ENCODE results near the gene TENT5C. TPM values are rescaled to one million over a fixed set of nuclear protein-coding genes. Genes with fewer than 3 reads are reported as not detected.

TENT5C gene
- total RNA-seq, 1 donor from 2014 or later, result 0.79 TPM

DNA sequence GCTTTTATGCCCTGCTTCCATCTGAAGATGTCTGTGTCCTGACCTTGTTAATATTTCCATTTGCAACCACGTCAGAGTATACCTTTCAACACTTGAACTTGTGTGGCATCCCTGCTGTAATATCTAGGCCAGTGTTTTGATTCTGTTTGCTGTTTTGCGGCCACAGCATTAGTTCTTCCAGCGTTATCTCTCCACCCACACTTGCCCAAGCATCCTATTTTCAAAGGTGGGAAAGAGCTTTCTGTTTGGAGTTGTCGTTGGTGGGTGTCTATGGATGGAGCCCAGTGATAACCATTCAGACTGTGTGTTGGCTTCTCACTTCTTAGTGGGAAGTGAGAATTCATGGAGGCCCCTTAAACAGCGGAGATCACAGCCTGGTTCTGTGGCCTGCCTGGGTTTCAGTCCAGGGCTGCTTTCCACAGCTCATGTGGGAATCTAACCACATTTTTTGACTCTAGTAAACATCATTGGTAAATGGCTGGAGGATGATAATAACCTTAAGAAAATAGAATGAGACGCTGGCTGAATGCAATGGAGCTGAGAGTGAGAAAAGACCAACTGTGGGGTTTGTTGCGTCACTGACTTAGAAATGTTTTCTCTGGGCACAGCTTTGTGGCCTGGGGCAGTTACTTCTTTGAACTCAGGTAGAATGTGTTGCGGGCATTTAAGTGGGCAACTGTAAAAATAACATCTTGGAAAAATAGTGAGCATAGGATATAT lies 7.6 kb downstream of the TENT5C start:
- no peak for DNase-seq (ENCODE audit: low read depth in 2 of 2)

DNA sequence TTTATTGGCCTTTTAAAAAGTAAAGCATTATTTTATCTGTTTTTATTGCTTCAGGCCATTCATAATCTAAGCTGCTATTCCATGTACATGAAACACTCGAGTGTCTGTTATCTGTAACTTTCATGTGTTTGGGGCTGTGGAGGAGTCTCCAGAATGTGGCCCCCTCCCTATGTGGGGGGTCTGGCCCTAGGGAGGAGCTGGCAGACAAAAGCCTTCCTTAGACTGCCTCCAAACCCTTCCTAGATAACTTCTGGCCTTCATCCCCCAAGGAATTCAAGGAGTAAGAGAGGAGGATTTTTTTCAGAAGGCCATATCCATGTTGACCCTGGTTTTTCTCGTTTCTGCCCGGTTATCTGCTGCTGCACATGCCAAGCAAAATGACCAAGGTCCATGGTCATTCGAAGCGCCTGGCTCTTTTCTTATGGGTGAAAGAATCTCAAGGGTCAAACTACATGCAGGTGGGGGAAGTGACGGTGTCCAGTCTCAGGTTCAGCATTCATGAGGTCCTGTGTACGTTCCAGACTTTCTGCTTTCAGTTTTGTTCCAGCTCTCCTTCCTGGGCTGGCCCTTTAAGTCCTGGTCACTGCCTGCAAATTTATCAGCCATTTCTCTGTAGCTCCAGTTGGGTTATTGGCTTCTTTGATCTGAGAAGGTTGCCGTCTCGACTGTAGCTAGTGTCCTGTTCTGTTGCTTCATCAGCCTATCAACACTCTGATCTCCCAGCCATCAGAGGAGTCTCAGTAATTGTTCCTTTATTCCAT lies 8.3 kb downstream of the TENT5C start:
- DNase-seq (ENCODE audit: low read depth in 2 of 2), result no peak

DNA sequence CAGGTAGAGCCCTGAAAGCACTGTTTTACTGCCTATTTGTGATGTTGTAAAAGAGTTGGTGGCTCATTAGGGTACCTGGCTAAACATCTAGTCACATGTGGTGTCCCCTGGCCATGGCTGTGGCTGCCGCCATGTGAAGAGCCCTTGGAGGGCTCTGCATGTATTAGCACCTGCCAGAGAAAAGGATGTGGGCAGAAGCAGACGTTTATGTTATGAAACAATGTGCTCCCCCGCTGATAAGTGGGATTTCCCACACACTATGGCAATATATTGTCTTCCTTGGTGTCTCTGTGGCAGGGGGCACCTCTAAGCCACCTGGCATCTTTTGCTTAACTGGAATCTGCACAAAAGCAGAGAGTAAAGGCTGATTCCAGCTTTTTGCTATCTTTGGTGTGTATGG lies 9.6 kb downstream of the TENT5C start:
- DNase-seq (ENCODE audit: low read depth in 2 of 2), result no peak

GRCh38 chr1:117616356-117616755 lies 10.5 kb downstream of the TENT5C start:
- no peak for DNase-seq (ENCODE audit: low read depth in 2 of 2)

GRCh38 chr1:117616967-117617366 lies 11.1 kb downstream of the TENT5C start:
- DNase-seq (ENCODE audit: low read depth in 2 of 2), result no peak

GRCh38 chr1:117618450-117619122 lies 12.7 kb downstream of the TENT5C start:
- DNase-seq (ENCODE audit: low read depth in 2 of 2), result no peak

GRCh38 chr1:117620440-117620839 lies 14.6 kb downstream of the TENT5C start:
- DNase-seq (ENCODE audit: low read depth in 2 of 2), result no peak

- DNase-seq (ENCODE audit: low read depth in 2 of 2), result no peak
Observed at GRCh38 chr1:117621316-117621715, 15.5 kb downstream of the TENT5C start.

DNA sequence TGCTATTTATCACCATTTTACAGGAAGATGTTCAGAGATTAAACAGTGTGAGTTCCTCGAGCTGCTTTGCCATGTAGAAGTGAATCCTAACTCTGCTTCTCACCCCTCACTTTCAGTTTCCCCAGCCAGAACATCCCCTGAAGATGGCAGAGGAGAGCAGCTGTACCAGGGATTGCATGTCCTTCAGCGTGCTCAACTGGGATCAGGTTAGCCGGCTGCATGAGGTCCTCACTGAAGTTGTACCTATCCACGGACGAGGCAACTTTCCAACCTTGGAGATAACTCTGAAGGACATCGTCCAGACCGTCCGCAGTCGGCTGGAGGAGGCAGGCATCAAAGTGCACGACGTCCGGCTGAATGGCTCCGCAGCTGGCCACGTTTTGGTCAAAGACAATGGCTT lies 16.9 kb downstream of the TENT5C start:
- DNase-seq (ENCODE audit: low read depth in 2 of 2), result no peak

GRCh38 chr1:117623141-117623540 lies 17.3 kb downstream of the TENT5C start:
- DNase-seq (ENCODE audit: low read depth in 2 of 2), result no peak

GRCh38 chr1:117623698-117624097 lies 17.9 kb downstream of the TENT5C start:
- no peak for DNase-seq (ENCODE audit: low read depth in 2 of 2)

DNA sequence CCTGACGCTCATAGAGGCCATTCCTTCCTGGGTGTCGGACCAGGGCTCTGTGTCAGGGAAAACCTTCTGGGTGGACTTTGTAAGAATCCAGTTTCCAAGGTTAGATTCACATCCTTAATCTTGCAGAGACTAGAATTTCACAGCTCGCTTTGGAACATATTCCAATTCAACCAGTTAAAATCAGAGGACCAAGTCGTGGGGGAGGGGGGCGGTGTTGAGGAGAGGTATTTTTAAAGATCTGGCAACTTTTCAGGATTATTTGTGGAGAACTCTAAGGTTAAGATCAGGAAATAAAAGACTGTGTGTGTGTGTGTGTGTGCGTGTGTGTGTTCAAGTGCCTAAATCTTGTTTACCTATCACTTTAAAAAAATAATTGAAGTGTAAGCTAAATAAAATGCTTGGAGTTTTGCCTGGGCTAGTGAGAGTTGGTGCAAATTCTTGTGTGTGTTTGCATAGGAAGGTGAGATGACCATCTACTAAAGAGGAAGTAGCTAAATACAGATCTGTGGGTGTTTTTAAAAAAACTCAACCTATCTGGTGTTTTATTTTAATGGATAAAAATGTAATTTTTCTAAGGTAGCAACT lies 21.8 kb downstream of the TENT5C start:
- no peak for DNase-seq (ENCODE audit: low read depth in 2 of 2)

GRCh38 chr1:117628343-117628742 lies 22.5 kb downstream of the TENT5C start:
- DNase-seq (ENCODE audit: low read depth in 2 of 2), result no peak

GRCh38 chr1:117629625-117630422 lies 24.0 kb downstream of the TENT5C start:
- no peak for DNase-seq (ENCODE audit: low read depth in 2 of 2)

- peak in 1 of 2 donors; percentile 29 for DNase-seq (ENCODE audit: low read depth in 2 of 2)
Observed at GRCh38 chr1:117630423-117630998, 24.7 kb downstream of the TENT5C start.

- no peak for DNase-seq (ENCODE audit: low read depth in 2 of 2)
Observed at GRCh38 chr1:117631359-117632160, 25.7 kb downstream of the TENT5C start.

GRCh38 chr1:117632269-117633067 lies 26.6 kb downstream of the TENT5C start:
- no peak for DNase-seq (ENCODE audit: low read depth in 2 of 2)

DNA sequence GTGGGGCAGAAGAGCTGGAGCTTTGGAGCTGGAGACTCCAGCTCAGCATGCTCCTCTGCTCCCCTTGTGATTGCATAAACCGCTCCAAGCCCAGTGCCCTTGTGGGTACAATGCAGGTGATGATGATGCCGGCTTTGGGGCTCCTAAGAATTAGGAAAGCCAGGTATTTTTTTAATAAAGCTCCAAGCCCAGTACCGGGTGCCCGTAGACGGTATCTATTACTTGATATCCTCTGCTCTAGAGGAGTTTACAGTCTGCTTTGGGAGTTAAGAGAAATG lies 27.2 kb downstream of the TENT5C start:
- DNase-seq (ENCODE audit: low read depth in 2 of 2), result no peak

- no peak for DNase-seq (ENCODE audit: low read depth in 2 of 2)
Observed at GRCh38 chr1:117633423-117633822, 27.6 kb downstream of the TENT5C start.

- no peak for DNase-seq (ENCODE audit: low read depth in 2 of 2)
Observed at GRCh38 chr1:117633936-117634335, 28.1 kb downstream of the TENT5C start.
